KMS-11 (cell line): ENCODE results near the gene NXPH1.
"Not testable (repeated sequence)": the region's sequence is repeated elsewhere in the genome, so short reads cannot be mapped to it uniquely, and the experiment has no call there.

Experiments used
- H2AFZ ChIP-seq: fragments of 200-600 bp; sonication (generic); 2 replicates; pipeline ENCODE4 v1.6.1; 2016; ENCODE audit warnings: antibody characterized with exemption, mixed run types, low read depth
- H3K27ac ChIP-seq: fragments of 200-600 bp; sonication (generic); 2 replicates; pipeline ENCODE4 v1.6.1; 2016; ENCODE audit warnings: mild to moderate bottlenecking, mixed run types
- H3K27me3 ChIP-seq: fragments of 200-600 bp; sonication (generic); 2 replicates; pipeline ENCODE4 v1.6.1; 2017; ENCODE audit warnings: mild to moderate bottlenecking, low read depth, mixed run types, moderate library complexity; ENCODE audit not compliant: insufficient read depth
- H3K36me3 ChIP-seq: fragments of 200-600 bp; sonication (generic); 2 replicates; pipeline ENCODE4 v1.6.1; 2017; ENCODE audit warnings: mild to moderate bottlenecking, mixed run types; ENCODE audit not compliant: insufficient read depth
- H3K4me1 ChIP-seq: fragments of 200-600 bp; sonication (generic); 2 replicates; pipeline ENCODE4 v1.6.1; 2016; ENCODE audit warnings: mild to moderate bottlenecking, low read depth, mixed run types; ENCODE audit not compliant: poor library complexity, severe bottlenecking
- H3K4me2 ChIP-seq: fragments of 200-600 bp; sonication (generic); 2 replicates; pipeline ENCODE4 v1.7.0; 2016; ENCODE audit warnings: mild to moderate bottlenecking, mixed run types
- H3K4me3 ChIP-seq: fragments of 200-600 bp; sonication (generic); IDR thresholded peaks from 2 replicates; pipeline ENCODE4 v1.6.1; 2017; ENCODE audit warnings: low read depth, low read length, mixed read lengths; ENCODE audit not compliant: insufficient read depth
- H3K79me2 ChIP-seq: fragments of 200-600 bp; sonication (generic); 2 replicates; pipeline ENCODE4 v1.6.1; 2016; ENCODE audit warnings: low read depth, mixed run types; ENCODE audit not compliant: insufficient read depth
- H3K9ac ChIP-seq: fragments of 200-600 bp; sonication (generic); 2 replicates; pipeline ENCODE4 v1.6.1; 2016; ENCODE audit warnings: mild to moderate bottlenecking, mixed run types
- H4K20me1 ChIP-seq: fragments of 200-600 bp; sonication (generic); 2 replicates; pipeline ENCODE4 v1.6.1; 2016; ENCODE audit warnings: mild to moderate bottlenecking, mixed run types; ENCODE audit not compliant: insufficient read depth
- CTCF ChIP-seq: fragments of 200-600 bp; sonication (generic); conservative IDR thresholded peaks from 2 replicates; pipeline ENCODE4 v1.6.1; 2017; ENCODE audit warnings: low read depth, mild to moderate bottlenecking, antibody characterized with exemption, low read length, moderate library complexity, mixed read lengths

NXPH1 gene

GRCh38 chr7:8710124-8710523, 276.7 kb downstream of the NXPH1 start:
- TF ChIP-seq CTCF, result no peak
- Histone ChIP-seq H2AFZ (no peak overlapping the region), H3K4me1 (peaks cover 7% of the 10 kb centered on the region), H4K20me1 (no peaks in the 10 kb centered on the region), H3K27ac (no peak overlapping the region), H3K27me3 (no peaks in the 10 kb centered on the region), H3K79me2 (no peaks in the 10 kb centered on the region), H3K4me3 (no peak overlapping the region), H3K4me2 (no peak overlapping the region), H3K36me3 (no peaks in the 10 kb centered on the region), H3K9ac (no peak overlapping the region)

GRCh38 chr7:8714791-8715190, 281.4 kb downstream of the NXPH1 start:
- no peak for TF ChIP-seq CTCF

GRCh38 chr7:8719102-8719501, 285.7 kb downstream of the NXPH1 start:
- no peak overlapping the region for H3K4me3 ChIP-seq
- H3K27me3 ChIP-seq, result no peaks in the 10 kb centered on the region
- no peaks in the 10 kb centered on the region for H3K79me2 ChIP-seq
- no peak for TF ChIP-seq CTCF
- H3K4me1 ChIP-seq, result peaks cover 11% of the 10 kb centered on the region
- H3K9ac ChIP-seq, result no peak overlapping the region
- no peak overlapping the region for H3K4me2 ChIP-seq
- no peak overlapping the region for H3K27ac ChIP-seq
- H4K20me1 ChIP-seq, result no peaks in the 10 kb centered on the region
- no peak overlapping the region for H2AFZ ChIP-seq
- no peaks in the 10 kb centered on the region for H3K36me3 ChIP-seq

More at GRCh38 chr7:8714791-8715190, 281.4 kb downstream of the NXPH1 start:
- no peaks in the 10 kb centered on the region for H4K20me1 ChIP-seq
- no peak overlapping the region for H2AFZ ChIP-seq
- no peaks in the 10 kb centered on the region for H3K27me3 ChIP-seq
- H3K79me2 ChIP-seq, result no peaks in the 10 kb centered on the region
- H3K27ac ChIP-seq, result no peak overlapping the region
- H3K9ac ChIP-seq, result no peak overlapping the region
- H3K36me3 ChIP-seq, result no peaks in the 10 kb centered on the region
- peaks cover 11% of the 10 kb centered on the region for H3K4me1 ChIP-seq
- 0 out of 2 replicates have a peak overlapping the region, but pooled peaks have one; percentile 10 for H3K4me2 ChIP-seq
- no peak overlapping the region for H3K4me3 ChIP-seq

GRCh38 chr7:8724080-8724718, 290.8 kb downstream of the NXPH1 start:
- peak; percentile 96 for TF ChIP-seq CTCF
- Histone ChIP-seq H3K79me2 (no peaks in the 10 kb centered on the region), H4K20me1 (no peaks in the 10 kb centered on the region), H3K9ac (no peak overlapping the region), H3K27ac (no peak overlapping the region), H3K4me1 (no peaks in the 10 kb centered on the region), H3K27me3 (no peaks in the 10 kb centered on the region), H3K36me3 (no peaks in the 10 kb centered on the region), H2AFZ (no peak overlapping the region), H3K4me3 (no peak overlapping the region), H3K4me2 (no peak overlapping the region)

GRCh38 chr7:8731756-8732155, 298.3 kb downstream of the NXPH1 start:
- not testable (repeated sequence) for H3K4me3 ChIP-seq, H3K79me2 ChIP-seq, H3K4me2 ChIP-seq, H3K4me1 ChIP-seq, H2AFZ ChIP-seq, H3K27me3 ChIP-seq, H4K20me1 ChIP-seq, H3K36me3 ChIP-seq, H3K27ac ChIP-seq, H3K9ac ChIP-seq
